IMR-90 (cell line): Measurements from ENCODE around the gene CYB5B. TPM values are rescaled to one million over a fixed set of nuclear protein-coding genes. Genes with fewer than 3 reads are reported as not detected.
A peak's percentile ranks its signal among the peaks of the same experiment; 100 is the strongest.

ENCODE experiments used
- ATAC-seq: fragments of 200-7000 bp; cut with Tn5 transposase; 2 replicates; pipeline ENCODE4 v1.9.1; 2020; ENCODE audit warnings: low read depth, mild to moderate bottlenecking, moderate library complexity
- BruUV-seq: library from RNA; stranded (reverse); fragments of 400-500 nt; replicated peaks from 2 replicates; lab custom pipeline; 2021; lab: Mats Ljungman, UMichigan
- CTCF ChIA-PET: fragments of 300-600 bp; formaldehyde crosslinking; extraction: SDS; loops from one replicate; lab custom pipeline; 2021; ENCODE audit warnings: antibody characterized with exemption; lab: Yijun Ruan, JAX
- POLR2A ChIA-PET: fragments of 300-600 bp; sonication (Branson Sonifier 250); formaldehyde crosslinking; loops from one replicate; lab custom pipeline; 2022; ENCODE audit warnings: antibody characterized with exemption; ENCODE audit not compliant: unreplicated experiment; lab: Charles Lee
- DNase-seq: peaks from one replicate; pipeline ENCODE4 v3.0.0; 2013
- H2AFZ ChIP-seq: replicated peaks from 2 replicates; pipeline ENCODE3; 2013; ENCODE audit warnings: low read length, mild to moderate bottlenecking; ENCODE audit not compliant: poor library complexity
- H2AK5ac ChIP-seq: 2 replicates; pipeline ENCODE4 v1.6.1; 2013; ENCODE audit warnings: low read depth, low read length, inconsistent platforms
- H2AK9ac ChIP-seq: replicated peaks from 2 replicates; pipeline ENCODE3; 2013; ENCODE audit warnings: mild to moderate bottlenecking, low read depth, low read length, moderate library complexity; ENCODE audit not compliant: poor library complexity
- H2BK120ac ChIP-seq: 2 replicates; pipeline ENCODE4 v1.6.1; 2013; ENCODE audit warnings: low read depth, low read length, inconsistent platforms
- H2BK15ac ChIP-seq: 3 replicates; pipeline ENCODE4 v1.6.1; 2013; ENCODE audit warnings: low read depth, low read length, inconsistent platforms
- H2BK20ac ChIP-seq: 2 replicates; pipeline ENCODE4 v1.6.1; 2013; ENCODE audit warnings: low read depth, mild to moderate bottlenecking, inconsistent platforms, low read length, moderate library complexity
- H2BK5ac ChIP-seq: 2 replicates; pipeline ENCODE4 v1.6.1; 2013; ENCODE audit warnings: mild to moderate bottlenecking, low read depth, low read length, inconsistent platforms; ENCODE audit not compliant: poor library complexity, severe bottlenecking
- H3K14ac ChIP-seq: replicated peaks from 2 replicates; pipeline ENCODE4 v1.6.1; 2013; ENCODE audit warnings: low read depth, low read length, inconsistent platforms
- H3K18ac ChIP-seq: 2 replicates; pipeline ENCODE4 v1.6.1; 2013; ENCODE audit warnings: low read depth, low read length, control low read depth
- H3K23ac ChIP-seq: 2 replicates; pipeline ENCODE4 v1.6.1; 2013; ENCODE audit warnings: low read depth, low read length, inconsistent platforms
- H3K27ac ChIP-seq: 2 replicates; pipeline ENCODE4 v1.5.1; 2013; ENCODE audit warnings: mild to moderate bottlenecking, control low read depth, low read length; ENCODE audit not compliant: insufficient read depth
- H3K27me3 ChIP-seq: 2 replicates; pipeline ENCODE4 v1.6.1; 2013; ENCODE audit warnings: low read length; ENCODE audit not compliant: control insufficient read depth, insufficient read depth
- H3K36me3 ChIP-seq: 2 replicates; pipeline ENCODE4 v1.6.1; 2013; ENCODE audit warnings: low read length, mixed read lengths; ENCODE audit not compliant: control insufficient read depth, insufficient read depth
- H3K4ac ChIP-seq: 2 replicates; pipeline ENCODE4 v1.6.1; 2013; ENCODE audit warnings: low read depth, low read length, inconsistent platforms
- H3K4me1 ChIP-seq: 2 replicates; pipeline ENCODE4 v1.6.1; 2013; ENCODE audit warnings: low read length, mixed read lengths; ENCODE audit not compliant: control insufficient read depth, insufficient read depth
- H3K4me2 ChIP-seq: 2 replicates; pipeline ENCODE4 v1.6.1; 2013; ENCODE audit warnings: low read depth, mild to moderate bottlenecking, control low read depth, low read length, moderate library complexity
- H3K4me3 ChIP-seq: 2 replicates; pipeline ENCODE4 v1.5.1; 2013; ENCODE audit warnings: low read depth, mild to moderate bottlenecking, control low read depth, low read length, moderate library complexity; ENCODE audit not compliant: insufficient read depth
- H3K56ac ChIP-seq: 2 replicates; pipeline ENCODE4 v1.6.1; 2013; ENCODE audit warnings: low read length, inconsistent platforms; ENCODE audit not compliant: insufficient read depth; ENCODE audit errors: extremely low read depth
- H3K79me1 ChIP-seq, 2 experiments: 2 replicates each; pipeline ENCODE4 v1.6.1; 2013; ENCODE audit warnings: low read length in 2 of 2, inconsistent platforms in 1 of 2, low read depth in 1 of 2
- H3K9ac ChIP-seq: 2 replicates; pipeline ENCODE4 v1.6.1; 2013; ENCODE audit warnings: low read depth, low read length, control low read depth
- H3K9me1 ChIP-seq: 2 replicates; pipeline ENCODE4 v1.6.1; 2013; ENCODE audit warnings: low read length, inconsistent platforms; ENCODE audit not compliant: insufficient read depth
- H3K9me3 ChIP-seq: 2 replicates; pipeline ENCODE4 v1.6.1; 2013; ENCODE audit warnings: low read length; ENCODE audit not compliant: control insufficient read depth, insufficient read depth
- H4K20me1 ChIP-seq: 2 replicates; pipeline ENCODE4 v1.6.1; 2013; ENCODE audit warnings: low read length, inconsistent platforms; ENCODE audit not compliant: insufficient read depth
- H4K5ac ChIP-seq: 2 replicates; pipeline ENCODE4 v1.6.1; 2013; ENCODE audit warnings: mild to moderate bottlenecking, low read depth, low read length, control low read depth
- H4K8ac ChIP-seq, 2 experiments: 2 replicates each; pipeline ENCODE4 v1.6.1; 2013; ENCODE audit warnings: low read depth in 2 of 2, low read length in 2 of 2, control low read depth in 1 of 2, inconsistent platforms in 1 of 2
- H4K91ac ChIP-seq: 2 replicates; pipeline ENCODE4 v1.6.1; 2013; ENCODE audit warnings: low read depth, low read length, inconsistent platforms; ENCODE audit not compliant: insufficient read depth
- CTCF ChIP-seq: conservative IDR thresholded peaks from 2 replicates; pipeline ENCODE4 v1.5.1; 2012; ENCODE audit warnings: mild to moderate bottlenecking, low read depth, low read length, improper control_type of control experiment
- WGBS, 2 experiments: methylation state at CpG; one replicate each; pipeline versions ENCODE4 v1.1.5 to v1.1.7; 2013; ENCODE audit warnings: missing lambda C conversion rate in 2 of 2; ENCODE audit not compliant: insufficient read length in 1 of 2; ENCODE audit errors: extremely low coverage in 2 of 2; 5-methylcytosine and 5-hydroxymethylcytosine counted together
- dilution Hi-C: fragments of 300-500 bp; cut with HindIII; formaldehyde crosslinking; loops from one replicate; pipeline ENCODE4 v1.14.3; 2018; ENCODE audit warnings: low sequenced_read_pairs; ENCODE audit not compliant: unreplicated experiment
- in situ Hi-C: fragments of 300-500 bp; cut with MboI; formaldehyde crosslinking; loops from 3 replicates; pipeline ENCODE4 v1.14.3; 2019; ENCODE audit warnings: low sequenced_read_pairs, inconsistent platforms, mixed read lengths
- intact Hi-C: fragments of 100-400 bp; cut with micrococcal nuclease; formaldehyde crosslinking; loops from 2 replicates; pipeline ENCODE4 v1.10.0; 2022
- polyA plus RNA-seq, 3 experiments: library from polyadenylated mRNA; depleted of rRNA; stranded (reverse); fragments of >200 nt; gene quantifications; 2 replicates each; pipeline ENCODE4 v1.2.3, GENCODE V29; 2012; ENCODE audit warnings: low replicate concordance in 1 of 3
- total RNA-seq: library from RNA; depleted of rRNA; stranded (reverse); fragments of >200 nt; gene quantifications from 2 replicates; pipeline ENCODE4 v1.2.3, GENCODE V29; 2012

The CYB5B gene
- total and polyA plus RNA-seq, 2 of the 4 experiments (the other 2 are of a cell fraction) = 100 to 102 TPM

GRCh38 chr16:69482410-69482991, 58.1 kb downstream of the CYB5B start:
- peak overlapping the region; percentile 30; the same call in 1 of the 2 replicates for H3K27ac ChIP-seq
- H4K5ac ChIP-seq = peak overlapping the region; percentile 44
- no peak overlapping the region for H3K56ac ChIP-seq
- peak overlapping the region; percentile 16 for H2BK5ac ChIP-seq
- 75% methylated on average over 4 of the region's 10 CpGs; no CpG with 5 or more reads in 1 of the 2 experiments for WGBS, 2 experiments
- H3K9ac ChIP-seq = no peak overlapping the region
- H3K4ac ChIP-seq = peak overlapping the region; percentile 14
- H4K8ac ChIP-seq = peak overlapping the region in 1 of 2 experiments; percentile 67; a peak in 2 of 4 replicates
- peak overlapping the region; percentile 51 for H3K14ac ChIP-seq
- H3K9me1 ChIP-seq = peaks cover 15% of the 10 kb centered on the region
- DNase-seq = peak; percentile 27
- H3K27me3 ChIP-seq = no peaks in the 10 kb centered on the region
- H2BK20ac ChIP-seq = peak overlapping the region; percentile 43
- H2AFZ ChIP-seq = peak overlapping the region; percentile 86
- H3K18ac ChIP-seq = peak overlapping the region; percentile 59
- in situ Hi-C loops (no loop called here), intact Hi-C loops (no loop called here), dilution Hi-C loops (no loop called here)
- H3K4me3 ChIP-seq = no peak overlapping the region
- no peak overlapping the region for H3K4me2 ChIP-seq
- H4K91ac ChIP-seq = peak overlapping the region; percentile 59
- H2AK9ac ChIP-seq = peak overlapping the region; percentile 55
- ATAC-seq = peak; percentile 18; the same call in 1 of the 2 replicates
- H3K79me1 ChIP-seq = no peaks in the 10 kb centered on the region
- no peaks in the 10 kb centered on the region for H4K20me1 ChIP-seq
- H2BK15ac ChIP-seq = no peak overlapping the region
- no peaks in the 10 kb centered on the region for H3K36me3 ChIP-seq
- peak overlapping the region; percentile 21 for H2BK120ac ChIP-seq
- no TSS peak for BruUV-seq
- H2AK5ac ChIP-seq = peak overlapping the region; percentile 59; the same call in 1 of the 2 replicates
- CTCF ChIA-PET = no interaction called here
- TF ChIP-seq CTCF = no peak
- H3K4me1 ChIP-seq = peaks cover 21% of the 10 kb centered on the region
- H3K9me3 ChIP-seq = no peaks in the 10 kb centered on the region
- POLR2A ChIA-PET = no interaction called here
- peak overlapping the region; percentile 76; the same call in 1 of the 2 replicates for H3K23ac ChIP-seq
